Lung (tissue), 12 donors: Measurements from ENCODE around the gene FRY. TPM values are rescaled to one million over a fixed set of nuclear protein-coding genes. Genes with fewer than 3 reads are reported as not detected.

Experiments used
- ATAC-seq: fragments of 200-7000 bp; cut with Tn5 transposase; one replicate; pipeline ENCODE4 v1.9.1; 2020; ENCODE audit warnings: moderate number of reproducible peaks; ENCODE audit not compliant: insufficient read depth, low FRiP score
- DNase-seq, 3 donors: peaks; one replicate each; pipeline ENCODE4 v3.0.0-alpha.2; 2013 to 2017
- H3K27ac ChIP-seq, 2 donors: one replicate each; pipeline ENCODE4 v1.5.1; 2013; ENCODE audit warnings: mild to moderate bottlenecking in 2 of 2, moderate library complexity in 2 of 2, control low read depth in 1 of 2, inconsistent platforms in 1 of 2, low read depth in 1 of 2, low read length in 1 of 2
- H3K27me3 ChIP-seq, 3 donors: one replicate each; pipeline ENCODE4 v1.5.1; 2013; ENCODE audit warnings: low read length in 2 of 3; ENCODE audit not compliant: control insufficient read depth in 3 of 3, insufficient read depth in 3 of 3
- H3K36me3 ChIP-seq, 4 donors: one replicate each; pipeline ENCODE4 v1.5.1; 2013; ENCODE audit warnings: low read length in 4 of 4, mild to moderate bottlenecking in 1 of 4, moderate library complexity in 1 of 4; ENCODE audit not compliant: control insufficient read depth in 4 of 4, insufficient read depth in 4 of 4
- H3K4me1 ChIP-seq, 5 donors: one replicate each; pipeline ENCODE4 v1.5.1; 2013; ENCODE audit warnings: low read length in 5 of 5, mild to moderate bottlenecking in 2 of 5, moderate library complexity in 1 of 5; ENCODE audit not compliant: control insufficient read depth in 5 of 5, insufficient read depth in 5 of 5
- H3K4me3 ChIP-seq: one replicate; pipeline ENCODE4 v1.5.1; 2013; ENCODE audit warnings: mild to moderate bottlenecking, control low read depth, moderate library complexity
- H3K9ac ChIP-seq, 2 donors: one replicate each; pipeline ENCODE4 v1.5.1; 2013; ENCODE audit warnings: low read length in 2 of 2, control low read depth in 1 of 2; ENCODE audit not compliant: insufficient read depth in 1 of 2
- H3K9me3 ChIP-seq, 4 donors: one replicate each; pipeline ENCODE4 v1.5.1; 2013; ENCODE audit warnings: low read length in 3 of 4, mild to moderate bottlenecking in 1 of 4, moderate library complexity in 1 of 4; ENCODE audit not compliant: control insufficient read depth in 4 of 4, insufficient read depth in 3 of 4
- WGBS, 2 donors: extraction: QIAGEN DNeasy Blood & Tissue Kit; methylation state at CpG; one replicate each; pipeline ENCODE4 v1.1.7; 2013; 5-methylcytosine and 5-hydroxymethylcytosine counted together
- polyA plus RNA-seq, 2 donors: library from polyadenylated mRNA; stranded (reverse); fragments of 200-250 nt; gene quantifications; one replicate each; pipeline ENCODE4 v1.2.1, GENCODE V29; 2013
- total RNA-seq, 2 donors: library from RNA; depleted of rRNA in 1 of 2; stranded (reverse); fragments of >200 nt in 1 of 2; gene quantifications; one replicate each; pipeline ENCODE4 v1.2.1, GENCODE V29; 2014 to 2021
- TF ChIP-seq, protein P1 (sequence below): IDR thresholded peaks from 2 replicates; pipeline ENCODE4 v1.5.1; 2012; ENCODE audit warnings: mild to moderate bottlenecking; ENCODE audit errors: control extremely low read depth, extremely low read depth
- donor health status: control.
- donor health status: control.
- donor health status: Bipolar disorder and iron deficiency.
- donor health status: healthy.
- donor health status: DM: yes; HTN: yes; CAD: no.

The FRY gene
- total and polyA plus RNA-seq, 4 donors = 7.4 to 79.6 (median 43.9) TPM

- DNase-seq (no peak), ATAC-seq (no peak)
- peaks cover 0 to 5% (median 0%) of the 10 kb centered on the region in 3 donors for H3K27me3 ChIP-seq
- TF ChIP-seq, protein P1, sequence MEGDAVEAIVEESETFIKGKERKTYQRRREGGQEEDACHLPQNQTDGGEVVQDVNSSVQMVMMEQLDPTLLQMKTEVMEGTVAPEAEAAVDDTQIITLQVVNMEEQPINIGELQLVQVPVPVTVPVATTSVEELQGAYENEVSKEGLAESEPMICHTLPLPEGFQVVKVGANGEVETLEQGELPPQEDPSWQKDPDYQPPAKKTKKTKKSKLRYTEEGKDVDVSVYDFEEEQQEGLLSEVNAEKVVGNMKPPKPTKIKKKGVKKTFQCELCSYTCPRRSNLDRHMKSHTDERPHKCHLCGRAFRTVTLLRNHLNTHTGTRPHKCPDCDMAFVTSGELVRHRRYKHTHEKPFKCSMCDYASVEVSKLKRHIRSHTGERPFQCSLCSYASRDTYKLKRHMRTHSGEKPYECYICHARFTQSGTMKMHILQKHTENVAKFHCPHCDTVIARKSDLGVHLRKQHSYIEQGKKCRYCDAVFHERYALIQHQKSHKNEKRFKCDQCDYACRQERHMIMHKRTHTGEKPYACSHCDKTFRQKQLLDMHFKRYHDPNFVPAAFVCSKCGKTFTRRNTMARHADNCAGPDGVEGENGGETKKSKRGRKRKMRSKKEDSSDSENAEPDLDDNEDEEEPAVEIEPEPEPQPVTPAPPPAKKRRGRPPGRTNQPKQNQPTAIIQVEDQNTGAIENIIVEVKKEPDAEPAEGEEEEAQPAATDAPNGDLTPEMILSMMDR = no peak
- H3K4me3 ChIP-seq = no peak overlapping the region
- no peak overlapping the region for H3K27ac ChIP-seq
- H3K36me3 ChIP-seq = peaks cover 0 to 3% (median 0%) of the 10 kb centered on the region in 4 donors
- WGBS, 2 donors = 68 to 84% methylated on average over 3 of the region's 3 CpGs
- H3K9ac ChIP-seq = no peak overlapping the region
- H3K4me1 ChIP-seq = peaks cover 2 to 25% (median 21%) of the 10 kb centered on the region in 5 donors
- no peaks in the 10 kb centered on the region for H3K9me3 ChIP-seq
Measured at GRCh38 chr13:32040052-32040642, 8.6 kb downstream of the FRY start.

- TF ChIP-seq, protein P1 = no peak
- H3K9ac ChIP-seq = no peak overlapping the region
- H3K4me3 ChIP-seq = no peak overlapping the region
- ATAC-seq = no peak
- H3K27me3 ChIP-seq = peaks cover 0 to 5% (median 0%) of the 10 kb centered on the region in 3 donors
- no peak overlapping the region for H3K27ac ChIP-seq
- WGBS, 2 donors = 88 to 92% methylated on average over 3 of the region's 3 CpGs
- DNase-seq = no peak
- H3K4me1 ChIP-seq = peaks cover 2 to 22% (median 21%) of the 10 kb centered on the region in 5 donors
- peaks cover 0 to 3% (median 0%) of the 10 kb centered on the region in 4 donors for H3K36me3 ChIP-seq
- H3K9me3 ChIP-seq = no peaks in the 10 kb centered on the region
Measured at GRCh38 chr13:32040689-32041088, 9.1 kb downstream of the FRY start.

GRCh38 chr13:32041429-32041828, 9.9 kb downstream of the FRY start:
- TF ChIP-seq, protein P1 = no peak
- Histone ChIP-seq H3K9ac (no peak overlapping the region), H3K9me3 (no peaks in the 10 kb centered on the region), H3K36me3 (peaks cover 0 to 3% (median 0%) of the 10 kb centered on the region in 4 donors), H3K4me3 (no peak overlapping the region), H3K27ac (no peak overlapping the region), H3K27me3 (no peaks in the 10 kb centered on the region), H3K4me1 (peaks cover 2 to 20% (median 16%) of the 10 kb centered on the region in 5 donors)
- 94 to 95% methylated on average over 5 of the region's 5 CpGs for WGBS, 2 donors
- DNase-seq = no peak
- ATAC-seq = no peak

DNA sequence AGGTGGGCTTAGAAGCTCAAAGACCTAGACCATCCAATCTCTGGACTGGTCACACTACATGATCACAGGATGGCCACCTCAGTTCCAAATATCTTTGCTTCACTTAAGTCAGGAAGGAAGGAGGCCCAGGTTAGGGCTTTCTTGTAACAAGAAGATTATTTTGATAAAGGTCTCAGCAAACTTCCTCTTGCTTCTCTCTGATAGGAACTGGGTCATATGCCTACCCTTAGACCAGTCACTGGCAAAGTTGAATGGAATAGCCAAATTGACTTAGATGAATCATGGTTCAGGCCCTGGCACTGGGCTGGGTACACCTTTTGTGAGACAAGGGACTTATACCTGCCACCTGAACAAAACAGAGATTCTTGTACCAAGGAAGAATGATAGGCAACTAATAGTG, 11.0 kb downstream of the FRY start:
- Histone ChIP-seq H3K36me3 (peaks cover 0 to 3% (median 0%) of the 10 kb centered on the region in 4 donors), H3K4me1 (peaks cover 0 to 21% (median 16%) of the 10 kb centered on the region in 5 donors), H3K27me3 (no peaks in the 10 kb centered on the region), H3K9ac (no peak overlapping the region), H3K4me3 (no peak overlapping the region), H3K9me3 (no peaks in the 10 kb centered on the region), H3K27ac (no peak overlapping the region)
- no peak for DNase-seq
- TF ChIP-seq, protein P1 = no peak
- no peak for ATAC-seq
